GM06990 (cell line): Measurements from ENCODE around the gene L1CAM.

Experiments used
- DNase-seq: peaks from one replicate; pipeline ENCODE4 v3.0.0-alpha.2; 2011; ENCODE audit not compliant: insufficient read length; ENCODE audit errors: extremely low read depth
- H3K27me3 ChIP-seq: replicated peaks from 2 replicates; pipeline ENCODE4 v1.6.0; 2011; ENCODE audit warnings: low read length; ENCODE audit not compliant: control insufficient read depth, insufficient read depth
- H3K36me3 ChIP-seq: 2 replicates; pipeline ENCODE4 v1.5.1; 2011; ENCODE audit warnings: low read length; ENCODE audit not compliant: control insufficient read depth, insufficient read depth
- H3K4me3 ChIP-seq: replicated peaks from 2 replicates; pipeline ENCODE4 v1.5.1; 2011; ENCODE audit warnings: low read depth, mild to moderate bottlenecking, control low read depth, low read length
- CTCF ChIP-seq: IDR thresholded peaks from 2 replicates; pipeline ENCODE4 v1.5.1; 2011; ENCODE audit warnings: low read length, control low read depth, mild to moderate bottlenecking, inconsistent platforms; ENCODE audit not compliant: insufficient read depth, poor library complexity, severe bottlenecking

Gene L1CAM

GRCh38 chrX:153868576-153869472 lies 17.1 kb downstream of the L1CAM start:
- Histone ChIP-seq H3K4me3 (no peak overlapping the region), H3K27me3 (no peaks in the 10 kb centered on the region; the same call in 1 of the 2 replicates), H3K36me3 (no peaks in the 10 kb centered on the region)
- TF ChIP-seq CTCF = no peak
- no peak for DNase-seq

- H3K4me3 ChIP-seq = no peak overlapping the region
- DNase-seq = no peak
- no peaks in the 10 kb centered on the region for H3K36me3 ChIP-seq
- no peaks in the 10 kb centered on the region; the same call in 1 of the 2 replicates for H3K27me3 ChIP-seq
- no peak for TF ChIP-seq CTCF
Measured at GRCh38 chrX:153867671-153868070, 18.3 kb downstream of the L1CAM start.

GRCh38 chrX:153867139-153867538 lies 18.8 kb downstream of the L1CAM start:
- no peak for DNase-seq
- no peak for TF ChIP-seq CTCF
- no peaks in the 10 kb centered on the region; the same call in 1 of the 2 replicates for H3K27me3 ChIP-seq
- H3K4me3 ChIP-seq = no peak overlapping the region
- H3K36me3 ChIP-seq = no peaks in the 10 kb centered on the region

GRCh38 chrX:153866302-153867019 lies 19.5 kb downstream of the L1CAM start:
- Histone ChIP-seq H3K27me3 (no peaks in the 10 kb centered on the region; the same call in 1 of the 2 replicates), H3K4me3 (no peak overlapping the region), H3K36me3 (no peaks in the 10 kb centered on the region)
- no peak for DNase-seq
- no peak for TF ChIP-seq CTCF

GRCh38 chrX:153865685-153866084 lies 20.3 kb downstream of the L1CAM start:
- no peaks in the 10 kb centered on the region; the same call in none of the 2 replicates for H3K27me3 ChIP-seq
- no peak for DNase-seq
- H3K36me3 ChIP-seq = no peaks in the 10 kb centered on the region
- no peak overlapping the region for H3K4me3 ChIP-seq
- no peak for TF ChIP-seq CTCF
